SK-N-SH (cell line): Measurements from ENCODE around the gene DHRS7C. TPM values are rescaled to one million over a fixed set of nuclear protein-coding genes. Genes with fewer than 3 reads are reported as not detected.

Experiments used
- CTCF ChIA-PET: fragments of 300-600, 350-600 bp; formaldehyde crosslinking; extraction: SDS; loops from one replicate; lab custom pipeline; 2021; lab: Yijun Ruan, JAX
- POLR2A ChIA-PET: fragments of 350-600 bp; sonication (Branson Sonifier 250); formaldehyde crosslinking; extraction: SDS; loops from one replicate; lab custom pipeline; 2020; ENCODE audit warnings: antibody characterized with exemption, inconsistent platforms; lab: Yijun Ruan, JAX
- DNase-seq: peaks from one replicate; pipeline ENCODE4 v3.0.0; 2012
- H2AFZ ChIP-seq: fragments of 200-600 bp; sonication (generic); 2 replicates; pipeline ENCODE4 v1.8.1; 2016; ENCODE audit warnings: antibody characterized with exemption, mild to moderate bottlenecking, low read depth
- H3F3A ChIP-seq: fragments of 200-600 bp; sonication (generic); replicated peaks from 2 replicates; pipeline ENCODE3; 2016; ENCODE audit warnings: antibody characterized with exemption, mild to moderate bottlenecking; ENCODE audit not compliant: insufficient read depth
- H3K27ac ChIP-seq, 2 experiments: fragments of 200-500 bp in 1 of 2; fragments of 200-600 bp in 1 of 2; sonication (Bioruptor generic) in 1 of 2; sonication (generic), shearing (Covaris generic) in 1 of 2; 2 replicates each; pipeline versions ENCODE4 v1.5.1 to v1.6.1; 2014 to 2016; ENCODE audit warnings: low read depth in 2 of 2, inconsistent platforms in 1 of 2, low read length in 1 of 2, mild to moderate bottlenecking in 1 of 2, mixed read lengths in 1 of 2
- H3K27me3 ChIP-seq: fragments of 200-600 bp; sonication (generic), shearing (Covaris generic); 2 replicates; pipeline ENCODE4 v1.6.1; 2016; ENCODE audit warnings: mixed run types; ENCODE audit not compliant: insufficient read depth
- H3K36me3 ChIP-seq, 2 experiments: fragments of 200-500 bp in 1 of 2; fragments of 200-600 bp in 1 of 2; sonication (Bioruptor generic) in 1 of 2; sonication (generic) in 1 of 2; replicated peaks in 1 of 2; 2 replicates each; pipeline versions ENCODE3 to v1.5.1; 2014 to 2016; ENCODE audit warnings: low read length in 1 of 2, mild to moderate bottlenecking in 1 of 2; ENCODE audit not compliant: insufficient read depth in 2 of 2, control insufficient read depth in 1 of 2
- H3K4me1 ChIP-seq, 2 experiments: fragments of 200-500 bp in 1 of 2; fragments of 200-600 bp in 1 of 2; sonication (Bioruptor generic) in 1 of 2; sonication (generic), shearing (Covaris generic) in 1 of 2; 2 replicates each; pipeline versions ENCODE4 v1.5.1 to v1.6.1; 2014 to 2016; ENCODE audit warnings: low read depth in 1 of 2, low read length in 1 of 2, mixed run types in 1 of 2; ENCODE audit not compliant: insufficient read depth in 2 of 2, control insufficient read depth in 1 of 2
- H3K4me2 ChIP-seq: fragments of 200-600 bp; sonication (generic), shearing (Covaris generic); 2 replicates; pipeline ENCODE4 v1.6.1; 2017; ENCODE audit warnings: mixed run types
- H3K4me3 ChIP-seq, 2 experiments: fragments of 200-500 bp in 1 of 2; fragments of 200-600 bp in 1 of 2; sonication (Bioruptor generic) in 1 of 2; sonication (generic), shearing (Covaris generic) in 1 of 2; 2 replicates each; pipeline versions ENCODE4 v1.5.1 to v1.8.1; 2014 to 2016; ENCODE audit warnings: low read depth in 2 of 2, inconsistent platforms in 1 of 2, low read length in 1 of 2, mild to moderate bottlenecking in 1 of 2, mixed read lengths in 1 of 2, moderate library complexity in 1 of 2
- H3K79me2 ChIP-seq: fragments of 200-600 bp; sonication (generic); 2 replicates; pipeline ENCODE4 v1.8.1; 2017; ENCODE audit warnings: mild to moderate bottlenecking; ENCODE audit not compliant: insufficient read depth
- H3K9ac ChIP-seq: fragments of 200-600 bp; sonication (generic); 2 replicates; pipeline ENCODE4 v1.6.1; 2017; ENCODE audit warnings: mixed run types
- H3K9me2 ChIP-seq: fragments of 200-600 bp; sonication (generic); 2 replicates; pipeline ENCODE4 v1.6.1; 2017; ENCODE audit warnings: mixed run types
- H3K9me3 ChIP-seq: fragments of 200-600 bp; sonication (generic); 2 replicates; pipeline ENCODE4 v1.6.1; 2017; ENCODE audit warnings: mixed run types, mild to moderate bottlenecking, moderate library complexity
- H4K20me1 ChIP-seq: fragments of 200-600 bp; sonication (generic); 2 replicates; pipeline ENCODE4 v1.6.1; 2017; ENCODE audit warnings: mild to moderate bottlenecking, mixed run types; ENCODE audit not compliant: insufficient read depth
- CHD2 ChIP-seq: fragments of 150-350 bp; IDR thresholded peaks from 2 replicates; pipeline ENCODE4 v1.6.1; 2018; ENCODE audit warnings: low read length; ENCODE audit not compliant: partially characterized antibody
- CTCF ChIP-seq: fragments of 200-600 bp; sonication (generic); IDR thresholded peaks from 2 replicates; pipeline ENCODE4 v1.6.1; 2017; ENCODE audit warnings: antibody characterized with exemption, mild to moderate bottlenecking, moderate library complexity
- FOSL2 ChIP-seq: IDR thresholded peaks from 2 replicates; pipeline ENCODE4 v1.4.0; 2012; ENCODE audit warnings: low read depth, mild to moderate bottlenecking, moderate library complexity, borderline replicate concordance
- FOXJ3 ChIP-seq: sonication (generic); formaldehyde crosslinking; IDR thresholded peaks from 2 replicates; pipeline ENCODE4 v1.5.1; 2020; ENCODE audit warnings: mild to moderate bottlenecking, missing genetic modification reagents
- GABPA ChIP-seq: IDR thresholded peaks from 2 replicates; pipeline ENCODE4 v1.4.0; 2012; ENCODE audit warnings: low read depth, mild to moderate bottlenecking
- MAX ChIP-seq: IDR thresholded peaks from 2 replicates; pipeline ENCODE4 v1.4.0; 2012; ENCODE audit warnings: low read depth
- MEF2A ChIP-seq: IDR thresholded peaks from 2 replicates; pipeline ENCODE4 v1.4.0; 2012; ENCODE audit warnings: low read depth, borderline replicate concordance
- MXI1 ChIP-seq: IDR thresholded peaks from 2 replicates; pipeline ENCODE4 v1.6.1; 2012; ENCODE audit warnings: mild to moderate bottlenecking, low read depth, low read length, improper control_type of control experiment
- NRF1 ChIP-seq: IDR thresholded peaks from 2 replicates; pipeline ENCODE4 v1.6.1; 2012; ENCODE audit warnings: low read depth, mild to moderate bottlenecking, low read length
- POLR2AphosphoS5 ChIP-seq: IDR thresholded peaks from 2 replicates; pipeline ENCODE4 v1.6.1; 2012; ENCODE audit warnings: low read depth, low read length
- RFX5 ChIP-seq: IDR thresholded peaks from 2 replicates; pipeline ENCODE4 v1.6.1; 2012; ENCODE audit warnings: mild to moderate bottlenecking, improper control_type of control experiment, low read length
- TEAD4 ChIP-seq: IDR thresholded peaks from 2 replicates; pipeline ENCODE4 v1.4.0; 2012; ENCODE audit warnings: mild to moderate bottlenecking, borderline replicate concordance; ENCODE audit not compliant: insufficient read depth
- WGBS: methylation state at CpG from one replicate; pipeline ENCODE4 v1.1.6; 2017; ENCODE audit warnings: low lambda C conversion rate; 5-methylcytosine and 5-hydroxymethylcytosine counted together
- polyA plus RNA-seq, 3 experiments: library from polyadenylated mRNA; depleted of rRNA; stranded (reverse); fragments of >200 nt; gene quantifications; 2 replicates each; pipeline ENCODE4 v1.2.3, GENCODE V29; 2012

Gene DHRS7C
- polyA plus RNA-seq, 1 of the 3 experiments (the other 2 are of a cell fraction) = not detected

GRCh38 chr17:9763643-9764042, 27.7 kb downstream of the DHRS7C start (continued):
- TF ChIP-seq TEAD4 (no peak), MAX (no peak)

- no peaks in the 10 kb centered on the region for H3K4me1 ChIP-seq
- H4K20me1 ChIP-seq = no peaks in the 10 kb centered on the region
- 16% methylated on average over 1 of the region's 1 CpG for WGBS
- no peak overlapping the region for H2AFZ ChIP-seq
- no peak overlapping the region for H3K4me2 ChIP-seq
- H3K9me3 ChIP-seq = no peaks in the 10 kb centered on the region
- no peak overlapping the region for H3K27ac ChIP-seq
- no peak overlapping the region for H3K9ac ChIP-seq
- POLR2A ChIA-PET = no interaction called here
- H3K27me3 ChIP-seq = peaks cover 6% of the 10 kb centered on the region; the same call in 1 of the 2 replicates
- H3K9me2 ChIP-seq = no peaks in the 10 kb centered on the region
- H3K79me2 ChIP-seq = no peaks in the 10 kb centered on the region
- H3K36me3 ChIP-seq = no peaks in the 10 kb centered on the region
- DNase-seq = no peak
- CTCF ChIA-PET = interaction anchor here (1.3 kb wide), 1 partner anchor 32 kb away, joined by 3 read pairs; no protein-coding TSS in a partner anchor
- H3K4me3 ChIP-seq = no peak overlapping the region
- H3F3A ChIP-seq = no peaks in the 10 kb centered on the region
- TF ChIP-seq MXI1 (no peak), RFX5 (no peak), FOSL2 (no peak), CHD2 (no peak)
- TF ChIP-seq, all 33 proteins: peak for 0
These were observed 31.1 kb downstream of the DHRS7C start for GRCh38 chr17:9760266-9760665.

- no peaks in the 10 kb centered on the region for H3F3A ChIP-seq
- DNase-seq = no peak
- no peak overlapping the region for H2AFZ ChIP-seq
- H3K4me3 ChIP-seq = no peak overlapping the region
- H3K9ac ChIP-seq = no peak overlapping the region
- no peaks in the 10 kb centered on the region for H3K4me1 ChIP-seq
- WGBS = 9% methylated on average over 3 of the region's 3 CpGs
- H3K27me3 ChIP-seq = peaks cover 14% of the 10 kb centered on the region; the same call in 1 of the 2 replicates
- ChIA-PET CTCF (no interaction called here), POLR2A (no interaction called here)
- H3K4me2 ChIP-seq = no peak overlapping the region
- no peaks in the 10 kb centered on the region for H4K20me1 ChIP-seq
- H3K9me3 ChIP-seq = no peaks in the 10 kb centered on the region
- H3K9me2 ChIP-seq = no peaks in the 10 kb centered on the region
- H3K36me3 ChIP-seq = no peaks in the 10 kb centered on the region
- no peaks in the 10 kb centered on the region for H3K79me2 ChIP-seq
- H3K27ac ChIP-seq = no peak overlapping the region
- TF ChIP-seq MEF2A (no peak), GABPA (no peak), CTCF (no peak), NRF1 (no peak), FOXJ3 (CRISPR knock-in tag) (no peak), POLR2AphosphoS5 (no peak)
These were observed 36.3 kb downstream of the DHRS7C start for GRCh38 chr17:9755083-9755482.
